Prostate gland (tissue), 2 donors: ENCODE data around the gene ZC3H10. TPM values are rescaled to one million over a fixed set of nuclear protein-coding genes. Genes with fewer than 3 reads are reported as not detected.

Experiments used
- DNase-seq: peaks from one replicate; pipeline ENCODE4 v3.0.0-alpha.2; 2019; ENCODE audit warnings: low spot score
- H3K27ac ChIP-seq, 2 donors: fragments of 200-600 bp; sonication (generic); 2 replicates each; pipeline ENCODE4 v1.5.1; 2017 to 2019
- H3K27me3 ChIP-seq: fragments of 200-600 bp; sonication (generic); replicated peaks from 2 replicates; pipeline ENCODE4 v1.5.1; 2019; ENCODE audit not compliant: insufficient read depth
- H3K36me3 ChIP-seq, 2 donors: fragments of 200-600 bp; sonication (generic); 1 replicate in 1 of 2; 2 replicates in 1 of 2; pipeline versions ENCODE4 v1.5.1 to v1.8.1; 2017 to 2019
- H3K4me1 ChIP-seq: fragments of 200-600 bp; sonication (generic); replicated peaks from 2 replicates; pipeline ENCODE4 v1.5.1; 2019
- H3K4me3 ChIP-seq, 2 donors: fragments of 200-600 bp; sonication (generic); 2 replicates each; pipeline ENCODE4 v1.5.1; 2017 to 2019
- H3K9me3 ChIP-seq: fragments of 200-600 bp; sonication (generic); 2 replicates; pipeline ENCODE4 v1.5.1; 2017
- POLR2A ChIP-seq: fragments of 450-650 bp; IDR thresholded peaks from one replicate; pipeline ENCODE4 v1.6.1; 2016; ENCODE audit warnings: antibody characterized with exemption, mild to moderate bottlenecking
- POLR2AphosphoS5 ChIP-seq: sonication (generic); formaldehyde crosslinking; IDR thresholded peaks from one replicate; pipeline ENCODE4 v1.6.1; 2017; ENCODE audit warnings: antibody characterized with exemption
- WGBS: methylation state at CpG from one replicate; pipeline ENCODE4 v1.1.5; 2018; 5-methylcytosine and 5-hydroxymethylcytosine counted together
- intact Hi-C: fragments of 100-400 bp; cut with DNase I; formaldehyde crosslinking; loops from one replicate; pipeline ENCODE4 v1.14.2; 2022
- total RNA-seq, 2 donors: library from RNA; depleted of rRNA; stranded (reverse); fragments of >200 nt; gene quantifications; one replicate each; pipeline ENCODE4 v1.1.0, GENCODE V29; 2016
- TF ChIP-seq, protein P1 (sequence below), 4 experiments: fragments of 200-600 bp in 2 of 4; fragments of 450-650 bp in 2 of 4; sonication (generic) in 2 of 4; IDR thresholded peaks; 1 replicate in 3 of 4; 2 replicates in 1 of 4; pipeline ENCODE4 v1.5.1; 2016 to 2019; ENCODE audit warnings: antibody characterized with exemption in 4 of 4, mild to moderate bottlenecking in 2 of 4, moderate library complexity in 2 of 4

ZC3H10 gene
- total RNA-seq, 2 donors from 2014 or later = 4.6 to 9.1 TPM

DNA sequence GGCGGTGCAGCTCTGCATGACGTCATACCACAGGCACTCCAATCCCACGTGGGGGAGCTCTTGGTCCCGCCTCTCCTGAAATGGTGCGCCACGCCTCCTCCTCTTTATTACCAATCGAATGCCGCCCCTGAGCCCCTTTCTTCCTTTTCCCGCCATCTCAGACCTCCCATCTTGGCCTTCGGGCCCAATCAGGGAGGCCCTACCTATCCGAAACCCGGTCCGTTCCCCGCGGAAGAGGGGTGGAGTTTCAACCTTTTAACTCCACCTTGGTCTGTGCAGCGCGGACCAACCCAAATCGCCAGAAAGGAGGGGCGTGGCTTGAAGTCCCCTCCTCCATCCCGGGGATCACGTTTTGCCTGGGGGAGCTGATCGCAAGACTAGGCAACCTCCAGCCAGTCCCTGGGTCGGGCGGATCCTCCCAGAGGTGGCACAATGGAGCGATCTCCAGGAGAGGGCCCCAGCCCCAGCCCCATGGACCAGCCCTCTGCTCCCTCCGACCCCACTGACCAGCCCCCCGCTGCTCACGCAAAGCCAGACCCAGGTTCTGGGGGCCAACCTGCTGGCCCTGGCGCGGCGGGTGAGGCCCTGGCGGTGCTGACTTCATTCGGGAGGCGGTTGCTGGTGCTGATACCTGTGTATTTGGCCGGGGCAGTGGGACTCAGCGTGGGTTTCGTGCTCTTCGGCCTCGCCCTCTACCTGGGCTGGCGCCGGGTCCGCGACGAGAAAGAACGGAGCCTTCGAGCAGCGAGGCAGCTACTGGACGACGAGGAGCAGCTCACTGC, 10.0 kb downstream of the ZC3H10 start, which contains the start of gene ESYT1:
TSS of gene ESYT1 (plus strand) at position 380 of the 782 bp plus-strand sequence. CDS start at position 433, 53 bp downstream.
- intact Hi-C loops = loop anchor here (2.0 to 5.0 kb wide), 3 partner anchors 31 to 339 kb away; partner anchors contain the start of genes MYL6, SMARCC2 and SPRYD4
- TF ChIP-seq POLR2AphosphoS5 (peak; percentile 99), POLR2A (peak; percentile 99)
- TF ChIP-seq, protein P1, sequence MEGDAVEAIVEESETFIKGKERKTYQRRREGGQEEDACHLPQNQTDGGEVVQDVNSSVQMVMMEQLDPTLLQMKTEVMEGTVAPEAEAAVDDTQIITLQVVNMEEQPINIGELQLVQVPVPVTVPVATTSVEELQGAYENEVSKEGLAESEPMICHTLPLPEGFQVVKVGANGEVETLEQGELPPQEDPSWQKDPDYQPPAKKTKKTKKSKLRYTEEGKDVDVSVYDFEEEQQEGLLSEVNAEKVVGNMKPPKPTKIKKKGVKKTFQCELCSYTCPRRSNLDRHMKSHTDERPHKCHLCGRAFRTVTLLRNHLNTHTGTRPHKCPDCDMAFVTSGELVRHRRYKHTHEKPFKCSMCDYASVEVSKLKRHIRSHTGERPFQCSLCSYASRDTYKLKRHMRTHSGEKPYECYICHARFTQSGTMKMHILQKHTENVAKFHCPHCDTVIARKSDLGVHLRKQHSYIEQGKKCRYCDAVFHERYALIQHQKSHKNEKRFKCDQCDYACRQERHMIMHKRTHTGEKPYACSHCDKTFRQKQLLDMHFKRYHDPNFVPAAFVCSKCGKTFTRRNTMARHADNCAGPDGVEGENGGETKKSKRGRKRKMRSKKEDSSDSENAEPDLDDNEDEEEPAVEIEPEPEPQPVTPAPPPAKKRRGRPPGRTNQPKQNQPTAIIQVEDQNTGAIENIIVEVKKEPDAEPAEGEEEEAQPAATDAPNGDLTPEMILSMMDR (IDR thresholded peaks at IDR 0.05) = peak in 1 of 4 experiments; percentile 19
- under 1% methylated on average over 48 of the region's 49 CpGs for WGBS

GRCh38 chr12:56128670-56129205, 10.7 kb downstream of the ZC3H10 start:
- TF ChIP-seq POLR2AphosphoS5 = no peak
- TF ChIP-seq POLR2A = no peak
- TF ChIP-seq, protein P1 (IDR thresholded peaks at IDR 0.05) = no peak
- H3K4me3 ChIP-seq = peak overlapping the region; percentile 59 to 76
- H3K9me3 ChIP-seq = no peaks in the 10 kb centered on the region
- DNase-seq = peak; percentile 33
- intact Hi-C loops = loop anchor here (5.0 kb wide), 1 partner anchor 339 kb away; the partner anchor contains the start of gene SPRYD4
- WGBS = 0% methylated on average over 20 of the region's 20 CpGs
- H3K27me3 ChIP-seq = no peaks in the 10 kb centered on the region
- H3K27ac ChIP-seq = peak overlapping the region; percentile 82 to 94
- peaks cover 11% of the 10 kb centered on the region for H3K4me1 ChIP-seq
- peaks cover 6 to 9% of the 10 kb centered on the region in 2 donors for H3K36me3 ChIP-seq

More for the DNA sequence above, 10.0 kb downstream of the ZC3H10 start, which contains the start of gene ESYT1:
- H3K27ac ChIP-seq = peak within 1 kb of the TSS; percentile 82 to 94
- H3K27me3 ChIP-seq = no peaks in the 10 kb centered on the region
- peaks cover 6 to 9% of the 10 kb centered on the region in 2 donors for H3K36me3 ChIP-seq
- DNase-seq = peak; percentile 99
- H3K9me3 ChIP-seq = no peaks in the 10 kb centered on the region
- H3K4me3 ChIP-seq = peak within 1 kb of the TSS; percentile 59 to 76
- peaks cover 11% of the 10 kb centered on the region for H3K4me1 ChIP-seq

- Histone ChIP-seq H3K4me1 (peaks cover 11% of the 10 kb centered on the region), H3K27me3 (no peaks in the 10 kb centered on the region), H3K9me3 (no peaks in the 10 kb centered on the region), H3K27ac (peak overlapping the region; percentile 82 to 94), H3K4me3 (peak overlapping the region; percentile 59 to 76), H3K36me3 (peaks cover 6 to 9% of the 10 kb centered on the region in 2 donors)
- 2% methylated on average over 29 of the region's 29 CpGs for WGBS
- peak; percentile 45 for DNase-seq
- TF ChIP-seq, protein P1 (IDR thresholded peaks at IDR 0.05) = peak in 1 of 4 experiments; percentile 6
- TF ChIP-seq POLR2AphosphoS5 = peak; percentile 43
- peak; percentile 47 for TF ChIP-seq POLR2A
- intact Hi-C loops = loop anchor here (5.0 kb wide), 1 partner anchor 338 kb away; the partner anchor contains the start of gene SPRYD4
Measured at GRCh38 chr12:56129206-56129941, 11.3 kb downstream of the ZC3H10 start.

- Histone ChIP-seq H3K27ac (peak overlapping the region in 1 of 2 donors; percentile 82), H3K4me3 (peak overlapping the region in 1 of 2 donors; percentile 59), H3K9me3 (no peaks in the 10 kb centered on the region), H3K36me3 (peaks cover 6 to 9% of the 10 kb centered on the region in 2 donors), H3K4me1 (peaks cover 11% of the 10 kb centered on the region), H3K27me3 (no peaks in the 10 kb centered on the region)
- TF ChIP-seq POLR2A (no peak), POLR2AphosphoS5 (no peak)
- TF ChIP-seq, protein P1 (IDR thresholded peaks at IDR 0.05) = no peak
- WGBS = 68% methylated on average over 22 of the region's 22 CpGs
- no peak for DNase-seq
- intact Hi-C loops = loop anchor here (5.0 kb wide), 1 partner anchor 337 kb away; the partner anchor contains the start of gene SPRYD4
Measured at GRCh38 chr12:56129942-56130495, 12.0 kb downstream of the ZC3H10 start.
